HG02798 (cell line): ENCODE data around the gene UNG.
A peak's percentile ranks its signal among the peaks of the same experiment; 100 is the strongest.

Experiments used
- ATAC-seq: cut with Tn5 transposase; IDR thresholded peaks from one replicate; pipeline ENCODE4 v1.9.1; 2021; ENCODE audit warnings: mild to moderate bottlenecking; ENCODE audit not compliant: unreplicated experiment, poor library complexity

UNG gene

GRCh38 chr12:109087250-109087649 lies 10.1 kb upstream of the UNG start:
- ATAC-seq = no peak

GRCh38 chr12:109088818-109089217 lies 8.6 kb upstream of the UNG start:
- no peak for ATAC-seq

- no peak for ATAC-seq
These were observed 7.7 kb upstream of the UNG start for GRCh38 chr12:109089683-109090082.

GRCh38 chr12:109092497-109093021 lies 4.8 kb upstream of the UNG start:
- no peak for ATAC-seq

- ATAC-seq = peak; percentile 74
These were observed 4.1 kb upstream of the UNG start, which contains the start of gene ALKBH2 for GRCh38 chr12:109093022-109093918. ALKBH2 (minus strand) TSS chr12:109093472; CDS start chr12:109092786, 686 bp downstream.

- ATAC-seq = no peak
These were observed 310 bp upstream of the UNG start for GRCh38 chr12:109097140-109097434.

GRCh38 chr12:109098183-109098604 lies 797 bp downstream of the UNG start:
- peak; percentile 30 for ATAC-seq

GRCh38 chr12:109098651-109099050 lies 1.3 kb downstream of the UNG start:
- ATAC-seq = no peak

- no peak for ATAC-seq
These were observed 2.1 kb downstream of the UNG start for GRCh38 chr12:109099431-109100020.

- ATAC-seq = no peak
These were observed 3.3 kb downstream of the UNG start for GRCh38 chr12:109100741-109101140.

- ATAC-seq = no peak
These were observed 5.1 kb downstream of the UNG start for GRCh38 chr12:109102491-109102890.

GRCh38 chr12:109105176-109105575 lies 7.8 kb downstream of the UNG start:
- ATAC-seq = no peak

- no peak for ATAC-seq
These were observed 12.5 kb downstream of the UNG start for GRCh38 chr12:109109746-109110350.

- peak; percentile 79 for ATAC-seq
These were observed 13.6 kb downstream of the UNG start for GRCh38 chr12:109110988-109111495.

- no peak for ATAC-seq
These were observed 15.5 kb downstream of the UNG start for GRCh38 chr12:109112720-109113465.

GRCh38 chr12:109113661-109114321 lies 16.4 kb downstream of the UNG start:
- no peak for ATAC-seq

GRCh38 chr12:109114644-109115043 lies 17.2 kb downstream of the UNG start:
- no peak for ATAC-seq

- no peak for ATAC-seq
These were observed 18.0 kb downstream of the UNG start for GRCh38 chr12:109115404-109115757.

- no peak for ATAC-seq
These were observed 18.6 kb downstream of the UNG start, which contains the start of gene ACACB for GRCh38 chr12:109115758-109116610. ACACB (plus strand) TSS chr12:109116587; CDS start chr12:109139406, 22,819 bp downstream.
